Testis (tissue), 3 donors: ENCODE measurements around the gene GRK5. TPM values are rescaled to one million over a fixed set of nuclear protein-coding genes. Genes with fewer than 3 reads are reported as not detected.

Source experiments
- DNase-seq: peaks from one replicate; pipeline ENCODE4 v3.0.0-alpha.2; 2019
- H3K27ac ChIP-seq, 2 donors: fragments of 200-600 bp; sonication (generic); one replicate each; pipeline ENCODE4 v1.5.1; 2019
- H3K27me3 ChIP-seq: fragments of 200-600 bp; sonication (generic); one replicate; pipeline ENCODE4 v1.5.1; 2019
- H3K36me3 ChIP-seq: fragments of 200-600 bp; sonication (generic); one replicate; pipeline ENCODE4 v1.5.1; 2017; ENCODE audit warnings: low read depth; ENCODE audit errors: missing control alignments
- H3K4me1 ChIP-seq: fragments of 200-600 bp; sonication (generic); one replicate; pipeline ENCODE4 v1.5.1; 2019
- H3K4me3 ChIP-seq, 2 donors: fragments of 200-600 bp; sonication (generic); one replicate each; pipeline ENCODE4 v1.5.1; 2017 to 2019
- H3K9me3 ChIP-seq: fragments of 200-600 bp; sonication (generic); one replicate; pipeline ENCODE4 v1.5.1; 2017
- POLR2A ChIP-seq: fragments of 450-650 bp; IDR thresholded peaks from one replicate; pipeline ENCODE4 v1.6.1; 2017; ENCODE audit warnings: antibody characterized with exemption, mild to moderate bottlenecking, moderate library complexity
- WGBS, 2 donors: methylation state at CpG; one replicate each; pipeline ENCODE4 v1.1.5; 2018; 5-methylcytosine and 5-hydroxymethylcytosine counted together
- intact Hi-C: fragments of 100-400 bp; cut with DNase I; formaldehyde crosslinking; loops from one replicate; pipeline ENCODE4 v1.15.1; 2023; ENCODE audit warnings: low total_unique reads
- polyA plus RNA-seq: library from polyadenylated mRNA; stranded (reverse); fragments of 350-450 nt; fragmentation: Illumina TruSeq; extraction: RNeasy Lipid Tissue Mini Kit (QIAGEN cat#74804); gene quantifications from one replicate; pipeline ENCODE4 v1.2.3, GENCODE V29; 2014; ENCODE audit warnings: low read depth, low replicate concordance; ENCODE audit not compliant: insufficient read depth
- total RNA-seq, 2 donors: library from RNA; depleted of rRNA; stranded (reverse); fragments of >200 nt; gene quantifications; one replicate each; pipeline ENCODE4 v1.2.3, GENCODE V29; 2016
- TF ChIP-seq, protein P1 (sequence below), 3 experiments: fragments of 450-650 bp in 2 of 3; fragments of 200-600 bp in 1 of 3; sonication (generic) in 1 of 3; IDR thresholded peaks; one replicate each; pipeline ENCODE4 v1.5.1; 2016 to 2019; ENCODE audit warnings: antibody characterized with exemption in 3 of 3, mild to moderate bottlenecking in 2 of 3, moderate library complexity in 1 of 3

The GRK5 gene
- total and polyA plus RNA-seq, 3 donors from 2014 or later: 4.5 to 10.3 (median 5.5) TPM

DNA sequence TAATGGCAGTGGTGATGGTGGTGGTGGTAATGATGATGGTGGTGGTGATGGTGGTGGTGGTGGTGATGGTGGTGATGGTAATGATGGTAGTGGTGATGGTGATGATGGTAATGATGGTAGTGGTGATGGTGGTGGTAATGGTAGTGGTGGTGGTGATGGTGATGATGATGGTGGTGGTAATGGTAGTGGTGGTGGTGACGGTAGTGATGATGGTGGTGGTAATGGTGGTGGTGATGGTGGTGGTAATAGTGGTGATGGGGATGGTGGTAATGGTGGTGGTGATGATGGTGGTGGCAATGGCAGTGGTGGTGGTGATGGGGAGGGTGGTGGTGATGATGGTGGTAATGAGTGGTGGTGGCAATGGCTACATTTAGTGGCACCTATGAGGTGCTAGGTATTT is 105.7 kb downstream of the GRK5 start:
- no peak for TF ChIP-seq POLR2A
- TF ChIP-seq, protein P1, sequence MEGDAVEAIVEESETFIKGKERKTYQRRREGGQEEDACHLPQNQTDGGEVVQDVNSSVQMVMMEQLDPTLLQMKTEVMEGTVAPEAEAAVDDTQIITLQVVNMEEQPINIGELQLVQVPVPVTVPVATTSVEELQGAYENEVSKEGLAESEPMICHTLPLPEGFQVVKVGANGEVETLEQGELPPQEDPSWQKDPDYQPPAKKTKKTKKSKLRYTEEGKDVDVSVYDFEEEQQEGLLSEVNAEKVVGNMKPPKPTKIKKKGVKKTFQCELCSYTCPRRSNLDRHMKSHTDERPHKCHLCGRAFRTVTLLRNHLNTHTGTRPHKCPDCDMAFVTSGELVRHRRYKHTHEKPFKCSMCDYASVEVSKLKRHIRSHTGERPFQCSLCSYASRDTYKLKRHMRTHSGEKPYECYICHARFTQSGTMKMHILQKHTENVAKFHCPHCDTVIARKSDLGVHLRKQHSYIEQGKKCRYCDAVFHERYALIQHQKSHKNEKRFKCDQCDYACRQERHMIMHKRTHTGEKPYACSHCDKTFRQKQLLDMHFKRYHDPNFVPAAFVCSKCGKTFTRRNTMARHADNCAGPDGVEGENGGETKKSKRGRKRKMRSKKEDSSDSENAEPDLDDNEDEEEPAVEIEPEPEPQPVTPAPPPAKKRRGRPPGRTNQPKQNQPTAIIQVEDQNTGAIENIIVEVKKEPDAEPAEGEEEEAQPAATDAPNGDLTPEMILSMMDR (IDR thresholded peaks at IDR 0.05): no peak
- no peaks in the 10 kb centered on the region for H3K27me3 ChIP-seq
- intact Hi-C loops: no loop called here
- DNase-seq: no peak
- no peaks in the 10 kb centered on the region for H3K36me3 ChIP-seq
- no peaks in the 10 kb centered on the region for H3K9me3 ChIP-seq
- no peak overlapping the region for H3K4me3 ChIP-seq
- no peak overlapping the region for H3K27ac ChIP-seq
- no peaks in the 10 kb centered on the region for H3K4me1 ChIP-seq
- 0 to 85% methylated on average over 1 of the region's 1 CpG for WGBS, 2 donors

DNA sequence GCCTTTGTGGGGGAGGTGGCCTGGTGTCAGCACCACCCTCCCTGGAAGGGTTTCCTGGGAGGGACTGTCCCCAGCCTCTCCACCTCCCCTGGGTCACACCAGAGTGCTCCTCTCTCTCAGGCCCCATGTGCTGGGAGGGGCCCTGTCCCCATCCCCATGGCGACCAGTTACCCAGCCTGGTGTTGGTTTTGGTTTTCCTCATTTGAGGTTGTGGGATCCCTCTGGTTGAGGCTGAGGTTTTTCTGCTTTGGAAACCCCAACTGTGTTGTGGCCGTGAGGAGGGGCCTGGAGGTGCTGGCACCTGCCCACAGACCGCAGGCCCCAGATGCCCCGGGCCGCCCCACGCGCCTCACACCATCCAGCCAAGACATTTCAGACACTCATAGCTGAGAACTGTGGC is 106.3 kb downstream of the GRK5 start:
- WGBS, 2 donors: 88 to 99% methylated on average over 7 of the region's 7 CpGs
- Histone ChIP-seq H3K27me3 (no peaks in the 10 kb centered on the region), H3K4me3 (no peak overlapping the region), H3K36me3 (no peaks in the 10 kb centered on the region), H3K4me1 (no peaks in the 10 kb centered on the region), H3K27ac (no peak overlapping the region), H3K9me3 (no peaks in the 10 kb centered on the region)
- intact Hi-C loops: no loop called here
- TF ChIP-seq POLR2A: no peak
- TF ChIP-seq, protein P1 (IDR thresholded peaks at IDR 0.05): no peak
- DNase-seq: no peak

DNA sequence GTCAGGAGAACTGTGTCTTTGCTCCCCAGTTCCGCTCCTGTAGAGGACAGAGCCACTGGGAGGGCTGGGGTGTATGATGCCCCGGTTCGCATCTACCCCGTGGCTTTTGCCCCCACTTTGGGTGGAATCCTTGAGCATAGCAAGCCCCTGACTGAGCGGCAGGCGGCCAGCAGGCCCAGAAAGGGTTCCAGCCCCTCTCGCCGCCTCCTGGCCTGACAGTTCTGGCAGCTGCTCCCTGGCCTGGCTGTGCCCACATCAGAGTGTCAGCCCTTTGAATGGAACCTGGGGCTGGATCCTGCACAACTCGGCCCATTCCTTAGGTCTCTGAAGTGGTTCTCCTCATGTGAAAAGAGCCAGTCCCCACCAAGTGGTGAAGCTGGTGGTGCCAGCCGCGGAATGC is 106.7 kb downstream of the GRK5 start:
- intact Hi-C loops: no loop called here
- no peaks in the 10 kb centered on the region for H3K9me3 ChIP-seq
- DNase-seq: no peak
- H3K27ac ChIP-seq: no peak overlapping the region
- H3K4me1 ChIP-seq: no peaks in the 10 kb centered on the region
- no peak for TF ChIP-seq POLR2A
- TF ChIP-seq, protein P1 (IDR thresholded peaks at IDR 0.05): no peak
- H3K27me3 ChIP-seq: no peaks in the 10 kb centered on the region
- no peaks in the 10 kb centered on the region for H3K36me3 ChIP-seq
- no peak overlapping the region for H3K4me3 ChIP-seq
- 88 to 91% methylated on average over 7 to 11 of the region's 11 CpGs for WGBS, 2 donors

DNA sequence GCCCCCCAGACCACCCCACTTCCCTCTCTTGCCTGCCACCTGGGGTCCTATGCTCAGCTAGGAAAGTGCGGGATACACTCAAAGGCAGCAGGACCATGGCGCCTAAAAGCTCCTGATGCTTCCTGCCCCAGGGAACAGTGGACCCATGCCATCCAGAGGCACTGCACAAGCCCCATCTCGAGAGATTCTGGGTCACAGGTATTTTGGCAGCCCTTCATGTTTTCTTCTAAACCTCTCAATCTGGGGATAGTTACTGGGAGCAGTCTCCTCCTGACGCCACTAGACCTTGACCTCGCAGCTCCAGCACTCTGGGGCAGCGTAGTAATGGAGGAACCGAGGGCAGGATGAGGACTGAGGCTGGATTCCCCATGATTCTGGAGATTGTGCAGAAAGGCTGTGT is 107.1 kb downstream of the GRK5 start:
- DNase-seq: no peak
- H3K4me1 ChIP-seq: no peaks in the 10 kb centered on the region

DNA sequence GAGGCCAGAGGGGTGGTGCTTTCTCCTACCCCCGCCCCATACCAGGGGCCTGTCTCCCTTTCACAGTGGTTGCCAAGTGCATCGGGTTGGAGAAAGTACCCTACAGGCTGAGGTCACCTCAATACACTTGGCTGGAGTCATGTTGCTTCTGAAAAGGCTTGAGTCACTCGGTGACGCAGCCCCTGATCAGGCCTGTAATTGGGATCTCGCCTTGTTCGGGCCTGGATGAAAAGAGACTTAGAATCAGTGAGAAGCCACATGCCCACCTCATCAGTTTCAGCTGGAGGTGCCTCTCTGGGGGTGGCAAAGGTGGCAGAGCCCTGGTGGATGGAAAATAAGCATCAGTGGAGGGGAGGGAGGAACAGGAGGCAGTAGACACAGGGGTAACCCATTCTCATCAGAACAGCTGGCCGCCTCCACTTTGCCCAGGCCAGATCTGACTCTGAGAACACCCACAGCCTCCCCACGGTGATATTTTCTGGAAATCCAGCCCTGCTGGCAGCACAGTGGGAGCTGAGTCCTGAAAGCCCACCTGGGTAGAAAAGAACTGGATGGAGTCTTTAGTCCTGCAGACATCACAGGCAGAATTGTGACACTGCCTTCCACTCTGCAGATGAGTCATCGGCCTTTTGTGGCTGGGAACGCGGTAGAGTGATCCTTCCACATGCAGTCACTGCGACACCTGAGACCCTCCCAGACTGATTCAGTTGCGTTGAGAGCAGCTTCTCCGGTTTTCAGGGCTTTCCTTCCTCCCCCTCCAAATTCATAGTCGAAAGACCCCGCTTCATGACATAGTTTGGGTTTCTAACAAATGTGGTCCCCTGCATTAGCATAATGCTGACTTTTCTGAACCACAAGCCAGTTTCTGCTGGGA is 108.0 kb downstream of the GRK5 start:
- no peak for DNase-seq
- no peak overlapping the region for H3K4me3 ChIP-seq
- no peaks in the 10 kb centered on the region for H3K9me3 ChIP-seq
- H3K27ac ChIP-seq: no peak overlapping the region
- intact Hi-C loops: no loop called here
- WGBS, 2 donors: 86 to 87% methylated on average over 11 to 16 of the region's 16 CpGs
- no peak for TF ChIP-seq POLR2A
- TF ChIP-seq, protein P1 (IDR thresholded peaks at IDR 0.05): no peak
- H3K27me3 ChIP-seq: no peaks in the 10 kb centered on the region
- no peaks in the 10 kb centered on the region for H3K36me3 ChIP-seq
- H3K4me1 ChIP-seq: no peaks in the 10 kb centered on the region

More for the DNA sequence above, 107.1 kb downstream of the GRK5 start:
- TF ChIP-seq POLR2A: no peak
- H3K9me3 ChIP-seq: no peaks in the 10 kb centered on the region
- no peaks in the 10 kb centered on the region for H3K27me3 ChIP-seq
- H3K27ac ChIP-seq: no peak overlapping the region
- no peak overlapping the region for H3K4me3 ChIP-seq
- 92 to 93% methylated on average over 4 to 7 of the region's 7 CpGs for WGBS, 2 donors
- intact Hi-C loops: no loop called here
- H3K36me3 ChIP-seq: no peaks in the 10 kb centered on the region
